ENCODE measurements around the gene YPEL5. TPM values are rescaled to one million over a fixed set of nuclear protein-coding genes. Genes with fewer than 3 reads are reported as not detected.

The YPEL5 gene
- total and polyA plus RNA-seq, 2 donors from 2014 or later: 102 to 109 TPM

- intact Hi-C loops (cut with DNase I): no loop called here
- no peaks in the 10 kb centered on the region for H3K27me3 ChIP-seq (ENCODE audit: control insufficient read depth, insufficient read depth, low read length)
- FAIRE-seq (no peak), DNase-seq (no peak)
- H3K9ac ChIP-seq (ENCODE audit: low read length in 3 of 3): no peak overlapping the region
- H3K4me1 ChIP-seq (ENCODE audit: control insufficient read depth in 2 of 3, insufficient read depth in 2 of 3, low read depth in 1 of 3, low read length in 3 of 3): peaks cover 0 to 11% (median 5%) of the 10 kb centered on the region in 3 donors
- no peak overlapping the region for H3K4me3 ChIP-seq (ENCODE audit: low read length in 3 of 3)
- H3K36me3 ChIP-seq (ENCODE audit: control insufficient read depth in 2 of 3, insufficient read depth in 3 of 3, low read length in 3 of 3): no peaks in the 10 kb centered on the region
- no peak overlapping the region for H3K27ac ChIP-seq (ENCODE audit: low read depth in 2 of 2, low read length in 2 of 2)
- TF ChIP-seq CTCF (IDR thresholded peaks at IDR 0.05; ENCODE audit: borderline replicate concordance, extremely low read depth, insufficient read depth): no peak
- no peaks in the 10 kb centered on the region for H3K9me3 ChIP-seq (ENCODE audit: control insufficient read depth in 2 of 3, insufficient read depth in 1 of 3, low read length in 3 of 3)
Observed at GRCh38 chr2:30115981-30116285, 30.9 kb upstream of the YPEL5 start.

DNA sequence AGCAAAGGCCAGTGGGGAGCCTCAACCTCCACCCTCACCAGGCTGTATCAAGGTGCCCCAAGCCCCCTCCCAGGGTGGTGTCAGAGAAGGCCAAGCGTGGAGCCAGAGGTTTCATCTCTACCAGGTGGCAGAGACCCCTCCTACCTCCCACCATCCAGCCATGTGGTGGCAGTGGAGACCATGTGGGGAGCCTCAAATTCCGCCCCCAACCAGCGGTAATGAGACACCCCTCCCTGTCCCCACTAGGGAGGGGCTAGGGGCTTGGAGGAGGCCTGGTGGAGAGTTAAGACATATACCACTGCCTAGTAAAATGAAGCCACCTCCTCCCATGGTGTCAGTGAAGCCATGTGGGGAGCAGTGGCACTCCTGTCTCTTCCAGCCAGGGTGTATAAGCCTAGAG lies 24.4 kb upstream of the YPEL5 start:
- no peak for DNase-seq
- Histone ChIP-seq H3K27me3 (ENCODE audit: control insufficient read depth, insufficient read depth, low read length) (no peaks in the 10 kb centered on the region), H3K27ac (ENCODE audit: low read depth in 2 of 2, low read length in 2 of 2) (no peak overlapping the region), H3K4me1 (ENCODE audit: control insufficient read depth in 2 of 3, insufficient read depth in 2 of 3, low read depth in 1 of 3, low read length in 3 of 3) (no peaks in the 10 kb centered on the region), H3K4me3 (ENCODE audit: low read length in 3 of 3) (no peak overlapping the region), H3K9ac (ENCODE audit: low read length in 3 of 3) (no peak overlapping the region), H3K9me3 (ENCODE audit: control insufficient read depth in 2 of 3, insufficient read depth in 1 of 3, low read length in 3 of 3) (no peaks in the 10 kb centered on the region), H3K36me3 (ENCODE audit: control insufficient read depth in 2 of 3, insufficient read depth in 3 of 3, low read length in 3 of 3) (no peaks in the 10 kb centered on the region)
- FAIRE-seq: no peak
- TF ChIP-seq CTCF (IDR thresholded peaks at IDR 0.05; ENCODE audit: borderline replicate concordance, extremely low read depth, insufficient read depth): no peak
- intact Hi-C loops (cut with DNase I): no loop called here

- Histone ChIP-seq H3K36me3 (ENCODE audit: control insufficient read depth in 2 of 3, insufficient read depth in 3 of 3, low read length in 3 of 3) (no peaks in the 10 kb centered on the region), H3K27ac (ENCODE audit: low read depth in 2 of 2, low read length in 2 of 2) (no peak overlapping the region), H3K4me1 (ENCODE audit: control insufficient read depth in 2 of 3, insufficient read depth in 2 of 3, low read depth in 1 of 3, low read length in 3 of 3) (no peaks in the 10 kb centered on the region), H3K4me3 (ENCODE audit: low read length in 3 of 3) (no peak overlapping the region), H3K9me3 (ENCODE audit: control insufficient read depth in 2 of 3, insufficient read depth in 1 of 3, low read length in 3 of 3) (no peaks in the 10 kb centered on the region), H3K9ac (ENCODE audit: low read length in 3 of 3) (no peak overlapping the region), H3K27me3 (ENCODE audit: control insufficient read depth, insufficient read depth, low read length) (no peaks in the 10 kb centered on the region)
- intact Hi-C loops (cut with DNase I): no loop called here
- no peak for TF ChIP-seq CTCF (IDR thresholded peaks at IDR 0.05; ENCODE audit: borderline replicate concordance, extremely low read depth, insufficient read depth)
- FAIRE-seq (no peak), DNase-seq (no peak)
Observed at GRCh38 chr2:30127016-30127893, 19.6 kb upstream of the YPEL5 start.

All from kidney (tissue), 14 donors.